Right hindlimb (tissue), 1 donor: ENCODE results near the gene HDHD3.
"Not testable (repeated sequence)": the region's sequence is repeated elsewhere in the genome, so short reads cannot be mapped to it uniquely, and the experiment has no call there.

Source experiments
- DNase-seq: peaks from one replicate; pipeline ENCODE4 v3.0.0-alpha.2; 2018

The HDHD3 gene

DNA sequence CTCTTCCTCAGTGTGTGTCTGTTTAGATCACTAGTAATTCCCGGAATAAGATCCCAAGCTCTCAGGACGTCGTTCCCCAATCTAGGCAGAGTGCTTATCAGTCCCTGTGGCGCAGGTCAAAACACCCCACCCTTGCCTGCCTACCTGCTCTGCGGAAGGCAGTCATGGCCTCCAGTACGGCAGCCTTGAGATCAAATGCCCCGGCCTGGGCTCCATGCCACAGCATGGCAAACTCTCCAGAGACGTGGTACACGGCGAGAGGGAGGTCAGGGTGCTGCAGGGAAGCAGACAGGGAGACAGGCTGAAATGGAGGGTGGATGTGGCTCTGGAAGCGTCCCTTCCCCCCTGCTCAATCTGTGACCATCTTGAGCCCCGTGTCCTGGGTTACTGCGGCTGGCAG lies 12.0 kb upstream of the HDHD3 start:
- DNase-seq = no peak

DNA sequence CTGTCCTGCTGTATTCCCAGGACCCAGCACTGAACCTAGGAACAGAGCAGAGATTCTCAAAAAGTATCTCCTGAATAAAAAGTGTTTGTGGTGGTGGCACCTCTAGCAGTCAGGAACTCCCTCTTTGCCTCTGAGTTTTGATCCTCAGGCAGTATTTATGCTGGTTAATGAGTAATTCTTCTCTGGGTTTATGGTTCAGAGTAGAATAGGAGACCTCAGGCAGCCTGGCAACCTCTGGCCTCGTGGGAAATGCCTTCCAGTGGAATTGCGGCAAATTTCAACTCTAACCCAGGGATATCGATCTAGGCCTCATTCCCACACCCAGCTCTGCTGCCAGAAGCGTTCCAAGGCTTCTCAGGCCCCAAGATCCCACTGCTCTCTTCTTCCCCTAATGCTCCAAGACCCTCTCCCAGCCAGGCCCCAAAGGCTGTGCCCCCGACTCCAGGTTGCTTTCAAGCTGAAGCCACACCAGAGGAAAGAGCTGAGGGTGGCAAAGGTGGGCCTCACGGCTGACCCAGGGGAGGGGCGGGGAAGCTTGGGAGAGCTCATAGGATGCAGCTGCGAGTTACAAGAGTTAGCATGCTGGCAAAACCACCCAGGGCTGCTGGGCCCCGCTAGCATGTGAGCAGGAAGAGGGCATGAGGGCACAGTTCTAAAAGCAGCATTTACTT lies 10.9 kb upstream of the HDHD3 start:
- no peak for DNase-seq

DNA sequence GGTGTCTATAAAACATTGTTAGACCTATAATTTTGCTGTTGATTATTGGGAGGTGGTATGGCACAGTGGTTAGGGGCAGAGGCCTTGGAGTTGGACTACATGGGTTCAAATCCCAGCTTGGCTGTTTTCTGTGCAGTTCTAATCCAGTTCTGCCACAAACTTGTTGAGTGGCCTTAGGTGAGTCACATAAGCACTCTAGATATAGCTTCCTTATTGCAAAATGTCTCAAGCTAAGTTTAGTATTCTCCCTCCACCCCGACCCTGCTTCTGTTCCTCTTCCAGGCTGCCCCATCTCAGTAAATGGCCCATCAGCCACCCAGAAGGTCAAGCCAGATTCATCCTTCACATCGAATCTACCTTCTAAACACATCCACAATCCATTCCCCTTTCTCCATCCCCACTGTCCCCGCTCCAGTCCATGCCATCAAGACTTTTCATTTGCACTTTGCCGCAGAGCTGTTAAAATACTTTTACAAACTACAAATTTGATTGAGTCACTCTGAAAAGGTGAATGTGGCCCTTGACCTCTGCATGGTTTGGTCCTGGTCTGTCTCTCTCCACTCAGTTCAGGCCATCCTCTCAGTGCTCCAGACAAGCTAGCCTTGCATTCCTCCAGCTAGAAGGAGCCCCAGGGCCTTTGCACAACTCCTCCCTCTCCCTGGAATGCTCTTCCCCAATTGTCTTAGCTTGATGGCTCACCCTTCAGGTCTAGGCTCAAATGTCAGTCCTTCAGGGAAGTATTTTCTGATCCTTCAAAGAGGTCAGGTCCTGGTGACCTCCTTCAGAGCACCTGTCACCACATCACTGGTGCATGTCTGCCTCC lies 10.0 kb upstream of the HDHD3 start:
- DNase-seq = no peak

DNA sequence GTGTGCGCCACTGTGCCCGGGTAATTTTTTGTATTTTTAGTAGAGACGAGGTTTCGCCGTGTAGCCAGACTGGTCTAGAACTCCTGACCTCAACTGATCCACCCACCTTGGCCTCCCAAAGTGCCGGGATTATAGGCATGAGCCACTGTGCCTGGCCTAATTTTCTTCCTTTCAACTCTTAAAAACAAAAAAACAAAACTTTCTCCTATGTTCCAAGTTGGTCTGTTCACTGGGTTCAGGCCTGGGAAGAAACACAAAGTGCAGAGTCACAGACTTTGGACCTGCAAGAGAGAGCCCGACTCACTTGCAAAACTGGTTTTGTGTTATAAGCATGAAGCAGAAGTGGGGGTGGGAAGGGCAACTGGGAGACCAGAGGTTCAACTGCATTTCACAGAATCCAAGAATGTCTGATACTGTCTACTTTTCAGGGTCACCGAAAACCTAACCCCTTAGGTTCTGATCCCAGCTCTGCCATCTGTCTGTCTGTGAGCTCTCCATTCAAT lies 5.2 kb upstream of the HDHD3 start:
- no peak for DNase-seq

GRCh38 chr9:113381441-113381840 lies 4.7 kb upstream of the HDHD3 start:
- not testable (repeated sequence) for DNase-seq

- no peak for DNase-seq
Observed at GRCh38 chr9:113380869-113381378, 4.1 kb upstream of the HDHD3 start.

- DNase-seq = not testable (repeated sequence)
Observed at GRCh38 chr9:113379829-113380210, 3.0 kb upstream of the HDHD3 start.

GRCh38 chr9:113379094-113379828 lies 2.5 kb upstream of the HDHD3 start:
- not testable (repeated sequence) for DNase-seq

GRCh38 chr9:113375057-113376023 lies 1.4 kb downstream of the HDHD3 start:
- DNase-seq = no peak

- DNase-seq = no peak
Observed at GRCh38 chr9:113373676-113374392, 3.0 kb downstream of the HDHD3 start.

DNA sequence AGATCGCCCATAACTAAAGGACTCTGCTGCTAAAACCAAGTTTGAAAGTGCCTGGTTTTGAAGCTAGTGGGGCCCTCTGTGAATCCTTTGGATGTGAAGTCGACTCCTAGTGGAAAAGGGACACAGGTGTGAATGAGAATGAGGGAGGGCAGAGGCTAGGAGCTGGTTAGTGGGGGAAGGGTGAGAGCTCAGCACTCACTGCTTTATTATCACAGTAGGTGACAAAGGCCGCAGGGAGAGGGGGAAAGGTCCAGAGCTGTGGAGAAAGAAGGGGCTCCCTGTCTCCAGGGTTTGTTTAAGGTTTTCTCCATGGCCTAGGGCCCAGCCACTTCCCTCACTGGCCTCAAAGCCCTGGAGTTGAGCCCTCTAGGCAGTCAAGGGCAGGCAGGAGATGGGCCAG lies 3.5 kb downstream of the HDHD3 start:
- no peak for DNase-seq

GRCh38 chr9:113372059-113372458 lies 4.7 kb downstream of the HDHD3 start:
- no peak for DNase-seq

GRCh38 chr9:113370806-113371325 lies 5.9 kb downstream of the HDHD3 start:
- no peak for DNase-seq

- no peak for DNase-seq
Observed at GRCh38 chr9:113369855-113370140, 7.0 kb downstream of the HDHD3 start.

GRCh38 chr9:113368982-113369854 lies 7.6 kb downstream of the HDHD3 start:
- no peak for DNase-seq

DNA sequence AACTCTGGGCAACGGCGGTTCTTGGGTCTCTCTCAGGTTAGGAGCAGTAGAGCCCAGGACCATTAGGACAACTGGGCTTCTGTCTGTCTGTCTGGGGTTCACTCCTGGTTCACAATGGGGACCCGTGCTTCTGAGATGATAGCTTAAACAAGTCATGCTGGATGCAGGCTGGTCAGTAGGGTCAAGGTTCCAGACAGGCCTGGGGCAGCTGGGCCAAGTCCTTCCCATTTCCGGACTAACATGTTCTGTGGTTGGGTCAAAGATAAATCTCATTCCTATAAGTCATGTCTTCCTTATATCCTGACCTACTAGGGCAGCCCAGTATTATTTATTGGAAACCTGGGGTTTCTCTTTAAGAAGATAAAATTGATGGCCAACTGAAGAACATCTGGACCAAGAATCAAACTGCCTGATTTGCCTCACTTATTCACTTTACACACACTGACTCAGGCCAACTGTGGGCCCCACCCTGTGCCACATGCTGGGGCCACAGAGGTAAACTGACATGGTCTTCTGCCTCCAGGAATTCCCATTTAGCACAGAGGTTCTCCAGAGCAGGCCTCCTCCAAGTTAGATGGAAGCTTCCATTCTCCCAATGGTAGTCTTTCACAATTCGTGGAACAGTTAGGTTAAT lies 8.3 kb downstream of the HDHD3 start:
- no peak for DNase-seq

DNA sequence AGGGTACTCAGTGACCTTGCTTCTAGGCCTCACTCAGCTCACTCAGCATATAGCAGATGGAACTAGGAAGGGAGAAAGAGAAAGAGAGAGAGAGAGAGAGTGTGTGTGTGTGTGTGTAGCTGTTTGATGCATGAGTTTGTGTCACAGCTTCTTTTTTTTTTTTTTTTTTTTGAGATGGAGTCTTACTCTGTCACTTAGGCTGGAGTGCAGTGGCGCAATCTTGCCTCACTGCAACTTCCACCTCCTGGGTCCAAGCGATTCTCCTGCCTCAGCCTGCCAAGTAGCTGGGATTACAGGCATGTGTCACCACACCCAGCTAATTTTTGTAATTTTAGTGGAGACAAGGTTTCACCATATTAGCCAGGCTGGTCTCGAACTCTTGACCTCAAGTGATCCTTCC lies 11.1 kb downstream of the HDHD3 start:
- DNase-seq = not testable (repeated sequence)

DNA sequence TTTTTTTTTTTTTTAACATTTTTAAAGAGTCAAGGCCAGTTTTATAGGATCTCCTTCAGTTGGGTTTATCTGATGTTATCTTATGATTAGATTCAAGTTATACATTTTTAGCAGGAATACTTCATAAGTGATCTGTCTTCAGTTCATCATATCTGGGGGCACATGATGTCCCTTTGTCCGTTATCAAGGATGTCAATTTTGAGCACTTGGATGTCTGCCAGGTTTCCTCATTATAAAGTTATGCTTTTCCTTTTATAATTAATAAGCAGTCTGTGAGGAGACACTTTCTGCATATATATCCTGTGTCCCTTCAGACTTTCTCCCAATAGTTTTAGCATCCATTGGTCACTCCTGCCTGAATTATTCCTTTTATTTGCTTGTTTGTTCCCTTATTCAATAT lies 11.8 kb downstream of the HDHD3 start:
- DNase-seq = no peak

DNA sequence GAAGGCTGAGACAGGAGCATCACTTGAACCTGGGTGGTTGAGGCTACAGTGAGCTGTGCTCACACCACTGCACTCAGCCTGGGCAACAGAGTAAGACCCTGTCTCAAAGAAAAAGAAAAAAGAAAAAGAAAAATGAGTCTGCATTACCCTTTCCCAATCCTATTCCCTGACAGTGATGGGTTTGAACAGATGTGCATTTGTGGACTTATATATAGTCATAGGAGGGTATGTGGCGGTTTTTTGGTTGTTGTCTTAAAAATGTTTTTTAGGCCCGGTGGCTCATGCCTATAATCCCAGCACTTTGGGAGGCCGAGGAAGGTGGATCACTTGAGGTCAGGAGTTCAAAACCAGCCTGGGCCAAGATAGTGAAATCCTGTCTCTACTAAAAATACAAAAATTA lies 13.4 kb downstream of the HDHD3 start:
- DNase-seq = no peak
